GM23248 (cell line): ENCODE data around the gene MRPL40.
"Not testable (repeated sequence)": the region's sequence is repeated elsewhere in the genome, so short reads cannot be mapped to it uniquely, and the experiment has no call there.

Source experiments
- EZH2 ChIP-seq: fragments of 200-600 bp; sonication (generic); IDR thresholded peaks from 2 replicates; pipeline ENCODE4 v1.6.1; 2018; ENCODE audit warnings: antibody characterized with exemption, mild to moderate bottlenecking; ENCODE audit not compliant: insufficient read depth, poor library complexity, severe bottlenecking
- EZH2phosphoT487 ChIP-seq: fragments of 200-600 bp; sonication (generic); IDR thresholded peaks from 2 replicates; pipeline ENCODE4 v1.6.1; 2018; ENCODE audit warnings: antibody characterized with exemption, moderate library complexity, mild to moderate bottlenecking, low read depth; ENCODE audit not compliant: insufficient read depth

- TF ChIP-seq EZH2, EZH2phosphoT487: not testable (repeated sequence)
These were observed 13.1 kb downstream of the MRPL40 start for GRCh38 chr22:19445279-19445982.
